Loucy (cell line): ENCODE data around the gene LIX1.

Source experiments
- H2AFZ ChIP-seq: fragments of 200-600 bp; sonication (generic); 2 replicates; pipeline ENCODE4 v1.6.0; 2016; ENCODE audit warnings: antibody characterized with exemption, mild to moderate bottlenecking, low read length, moderate library complexity
- H3F3A ChIP-seq: fragments of 200-600 bp; 2 replicates; pipeline ENCODE4 v1.6.0; 2016; ENCODE audit warnings: antibody characterized with exemption, low read depth, mild to moderate bottlenecking
- H3K27me3 ChIP-seq: fragments of 200-600 bp; sonication (generic); 2 replicates; pipeline ENCODE4 v1.6.1; 2014; ENCODE audit warnings: low read length, mild to moderate bottlenecking; ENCODE audit not compliant: insufficient read depth, poor library complexity, severe bottlenecking
- H3K36me3 ChIP-seq: fragments of 200-600 bp; sonication (generic); 2 replicates; pipeline ENCODE4 v1.6.1; 2016; ENCODE audit warnings: low read length; ENCODE audit not compliant: insufficient read depth
- H3K4me1 ChIP-seq: fragments of 200-600 bp; sonication (generic); 2 replicates; pipeline ENCODE4 v1.5.1; 2014; ENCODE audit warnings: low read length, mild to moderate bottlenecking; ENCODE audit not compliant: insufficient read depth, poor library complexity, severe bottlenecking
- H3K4me2 ChIP-seq: fragments of 200-600 bp; sonication (generic); 2 replicates; pipeline ENCODE4 v1.6.0; 2014; ENCODE audit warnings: antibody characterized with exemption, low read length, low read depth, mild to moderate bottlenecking; ENCODE audit not compliant: poor library complexity, severe bottlenecking
- H3K4me3 ChIP-seq: fragments of 200-600 bp; sonication (generic); 2 replicates; pipeline ENCODE4 v1.5.1; 2014; ENCODE audit warnings: low read length, mild to moderate bottlenecking, mixed read lengths; ENCODE audit not compliant: poor library complexity, severe bottlenecking
- H3K79me2 ChIP-seq: fragments of 200-600 bp; sonication (generic); 2 replicates; pipeline ENCODE4 v1.6.1; 2014; ENCODE audit warnings: low read length; ENCODE audit not compliant: insufficient read depth
- H3K9ac ChIP-seq: fragments of 200-600 bp; sonication (generic); 2 replicates; pipeline ENCODE4 v1.6.0; 2014; ENCODE audit warnings: mild to moderate bottlenecking, low read depth, low read length, moderate library complexity; ENCODE audit not compliant: poor library complexity, severe bottlenecking
- H3K9me2 ChIP-seq: fragments of 200-600 bp; sonication (generic); replicated peaks from 2 replicates; pipeline ENCODE4 v1.6.1; 2016; ENCODE audit warnings: low read depth, low read length, mixed read lengths
- H3K9me3 ChIP-seq: fragments of 200-600 bp; sonication (generic); 2 replicates; pipeline ENCODE4 v1.6.1; 2014; ENCODE audit warnings: mild to moderate bottlenecking, antibody characterized with exemption, low read length, low read depth; ENCODE audit not compliant: insufficient read depth
- H4K20me1 ChIP-seq: fragments of 200-600 bp; sonication (generic); 2 replicates; pipeline ENCODE4 v1.6.0; 2014; ENCODE audit warnings: antibody characterized with exemption, low read length, mild to moderate bottlenecking; ENCODE audit not compliant: insufficient read depth, poor library complexity, severe bottlenecking
- EZH2phosphoT487 ChIP-seq: fragments of 200-600 bp; IDR thresholded peaks from 2 replicates; pipeline ENCODE4 v1.6.1; 2018; ENCODE audit warnings: antibody characterized with exemption, mild to moderate bottlenecking, moderate library complexity, borderline replicate concordance
- TF ChIP-seq, protein P1 (sequence below): fragments of 200-600 bp; sonication (generic); conservative IDR thresholded peaks from 2 replicates; pipeline ENCODE4 v1.5.1; 2014; ENCODE audit warnings: mild to moderate bottlenecking, antibody characterized with exemption, low read length

LIX1 gene

DNA sequence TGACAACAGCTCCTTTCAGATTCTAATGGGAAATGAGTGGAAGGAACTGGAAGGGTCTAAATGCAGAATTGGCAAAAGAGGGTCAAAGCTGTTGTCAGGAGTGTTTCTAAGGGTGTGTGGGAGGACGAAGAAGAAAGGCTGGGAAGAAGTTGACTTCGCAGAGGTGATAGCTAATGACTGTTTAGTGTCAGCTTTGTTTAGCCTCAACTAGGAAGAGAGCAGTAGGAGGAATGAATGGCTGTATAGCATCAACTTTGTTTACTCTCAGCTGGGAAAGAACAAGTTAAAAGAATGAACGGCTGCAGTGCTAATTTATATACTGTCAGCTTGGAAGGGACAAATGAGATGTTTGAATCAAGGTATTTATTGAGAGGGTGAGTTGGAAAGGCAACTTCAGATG, 5.9 kb upstream of the LIX1 start:
- H3K9me2 ChIP-seq, result no peaks in the 10 kb centered on the region
- H3F3A ChIP-seq, result no peaks in the 10 kb centered on the region
- TF ChIP-seq, protein P1, sequence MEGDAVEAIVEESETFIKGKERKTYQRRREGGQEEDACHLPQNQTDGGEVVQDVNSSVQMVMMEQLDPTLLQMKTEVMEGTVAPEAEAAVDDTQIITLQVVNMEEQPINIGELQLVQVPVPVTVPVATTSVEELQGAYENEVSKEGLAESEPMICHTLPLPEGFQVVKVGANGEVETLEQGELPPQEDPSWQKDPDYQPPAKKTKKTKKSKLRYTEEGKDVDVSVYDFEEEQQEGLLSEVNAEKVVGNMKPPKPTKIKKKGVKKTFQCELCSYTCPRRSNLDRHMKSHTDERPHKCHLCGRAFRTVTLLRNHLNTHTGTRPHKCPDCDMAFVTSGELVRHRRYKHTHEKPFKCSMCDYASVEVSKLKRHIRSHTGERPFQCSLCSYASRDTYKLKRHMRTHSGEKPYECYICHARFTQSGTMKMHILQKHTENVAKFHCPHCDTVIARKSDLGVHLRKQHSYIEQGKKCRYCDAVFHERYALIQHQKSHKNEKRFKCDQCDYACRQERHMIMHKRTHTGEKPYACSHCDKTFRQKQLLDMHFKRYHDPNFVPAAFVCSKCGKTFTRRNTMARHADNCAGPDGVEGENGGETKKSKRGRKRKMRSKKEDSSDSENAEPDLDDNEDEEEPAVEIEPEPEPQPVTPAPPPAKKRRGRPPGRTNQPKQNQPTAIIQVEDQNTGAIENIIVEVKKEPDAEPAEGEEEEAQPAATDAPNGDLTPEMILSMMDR, result no peak
- no peak for TF ChIP-seq EZH2phosphoT487
- no peaks in the 10 kb centered on the region for H3K27me3 ChIP-seq
- H3K9me3 ChIP-seq, result no peaks in the 10 kb centered on the region
- H3K4me3 ChIP-seq, result no peak overlapping the region
- no peak overlapping the region for H3K4me2 ChIP-seq
- no peaks in the 10 kb centered on the region for H3K79me2 ChIP-seq
- no peaks in the 10 kb centered on the region for H3K4me1 ChIP-seq
- H4K20me1 ChIP-seq, result no peaks in the 10 kb centered on the region
- peak overlapping the region; percentile 25; the same call in 1 of the 2 replicates for H2AFZ ChIP-seq
- no peaks in the 10 kb centered on the region for H3K36me3 ChIP-seq
- no peak overlapping the region for H3K9ac ChIP-seq

DNA sequence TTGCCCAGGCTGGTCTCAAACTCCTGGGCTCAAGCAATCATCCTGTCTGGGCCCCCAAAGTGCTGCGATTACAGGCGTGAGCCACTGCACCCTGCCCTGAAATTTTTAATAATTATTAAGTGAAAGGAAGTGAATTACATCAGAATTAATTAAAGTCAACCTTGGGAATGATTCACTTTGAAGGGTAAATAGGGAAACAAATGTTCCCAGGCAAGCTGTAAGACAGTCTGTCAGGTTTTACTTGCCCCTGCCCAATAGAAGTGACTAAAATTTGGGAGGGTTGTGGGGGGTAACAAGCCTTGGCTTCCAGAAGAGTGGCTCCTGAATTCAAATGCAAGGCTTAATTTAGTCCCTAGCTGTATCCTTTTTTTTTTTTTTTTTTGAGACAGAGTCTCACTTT, 1.3 kb upstream of the LIX1 start:
- Histone ChIP-seq H3K9me3 (no peaks in the 10 kb centered on the region), H3K9me2 (no peaks in the 10 kb centered on the region)
- no peak for TF ChIP-seq EZH2phosphoT487
- TF ChIP-seq, protein P1, result no peak

DNA sequence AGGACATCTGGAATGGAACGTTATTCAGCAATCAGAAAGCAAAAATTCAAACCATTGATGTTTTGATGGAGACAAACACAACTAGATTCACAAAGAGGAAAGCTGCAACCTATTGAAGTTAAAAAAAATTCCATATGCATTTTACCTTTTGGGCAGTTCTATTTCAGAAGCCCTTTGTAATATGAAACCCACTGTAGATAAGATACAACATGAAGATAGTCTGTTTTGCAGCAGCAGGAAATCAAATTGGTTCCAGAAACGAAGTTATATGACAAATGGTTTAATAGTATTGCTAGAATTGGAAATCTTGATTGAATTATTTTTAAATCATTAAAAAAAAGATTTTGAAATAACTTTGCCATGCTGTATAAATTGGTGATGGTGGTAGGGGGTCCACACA, 872 bp downstream of the LIX1 start:
- Histone ChIP-seq H3K4me3 (no peak overlapping the region), H4K20me1 (no peaks in the 10 kb centered on the region), H3K9me3 (no peaks in the 10 kb centered on the region), H3K9me2 (no peaks in the 10 kb centered on the region), H3K79me2 (no peaks in the 10 kb centered on the region), H3F3A (no peaks in the 10 kb centered on the region), H3K4me2 (no peak overlapping the region), H3K4me1 (peaks cover 12% of the 10 kb centered on the region), H3K9ac (no peak overlapping the region), H3K27me3 (no peaks in the 10 kb centered on the region), H2AFZ (no peak overlapping the region), H3K36me3 (no peaks in the 10 kb centered on the region)
- no peak for TF ChIP-seq EZH2phosphoT487
- TF ChIP-seq, protein P1, result no peak

More for the DNA sequence above, 1.3 kb upstream of the LIX1 start:
- H3K79me2 ChIP-seq, result no peaks in the 10 kb centered on the region
- no peak overlapping the region for H3K4me2 ChIP-seq
- H3K4me3 ChIP-seq, result no peak overlapping the region
- no peaks in the 10 kb centered on the region for H3K36me3 ChIP-seq
- H3F3A ChIP-seq, result no peaks in the 10 kb centered on the region
- H4K20me1 ChIP-seq, result no peaks in the 10 kb centered on the region
- no peak overlapping the region for H2AFZ ChIP-seq
- H3K9ac ChIP-seq, result no peak overlapping the region
- no peaks in the 10 kb centered on the region for H3K27me3 ChIP-seq
- peaks cover 12% of the 10 kb centered on the region for H3K4me1 ChIP-seq
